ENCODE measurements around the gene MB21D2.
A peak's percentile ranks its signal among the peaks of the same experiment; 100 is the strongest.

Gene MB21D2

DNA sequence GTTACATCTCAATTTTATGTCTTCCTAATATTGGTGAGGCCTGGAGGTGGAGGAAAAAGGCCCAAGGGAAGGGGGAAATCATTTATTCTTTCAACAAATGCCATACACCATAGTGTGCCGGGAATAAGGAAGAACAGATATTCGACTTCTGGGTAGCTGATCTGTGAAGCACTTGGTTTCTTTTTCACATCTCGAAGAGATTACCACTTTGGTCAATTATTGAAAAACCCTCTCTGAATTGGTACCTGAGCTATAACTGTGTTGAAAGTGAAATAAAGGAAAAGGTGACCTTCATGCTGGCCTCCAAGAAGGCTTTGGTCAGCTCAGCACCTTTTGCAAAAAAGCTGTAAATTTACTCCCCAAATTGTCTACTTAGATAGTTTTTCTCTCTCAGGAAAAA, 14.2 kb upstream of the MB21D2 start:
- peaks cover 5% of the 10 kb centered on the region for H3K4me1 Mint-ChIP-seq (ENCODE audit: low read depth)
- no peaks in the 10 kb centered on the region for H3K36me3 Mint-ChIP-seq (ENCODE audit: low read depth)
- no peaks in the 10 kb centered on the region for H3K27me3 Mint-ChIP-seq (ENCODE audit: low read depth)
- H3K4me3 Mint-ChIP-seq, result no peak overlapping the region
- no peaks in the 10 kb centered on the region for H3K9me3 Mint-ChIP-seq
- H3K27ac Mint-ChIP-seq, result no peak overlapping the region
- DNase-seq (ENCODE audit: low spot score), result no peak

DNA sequence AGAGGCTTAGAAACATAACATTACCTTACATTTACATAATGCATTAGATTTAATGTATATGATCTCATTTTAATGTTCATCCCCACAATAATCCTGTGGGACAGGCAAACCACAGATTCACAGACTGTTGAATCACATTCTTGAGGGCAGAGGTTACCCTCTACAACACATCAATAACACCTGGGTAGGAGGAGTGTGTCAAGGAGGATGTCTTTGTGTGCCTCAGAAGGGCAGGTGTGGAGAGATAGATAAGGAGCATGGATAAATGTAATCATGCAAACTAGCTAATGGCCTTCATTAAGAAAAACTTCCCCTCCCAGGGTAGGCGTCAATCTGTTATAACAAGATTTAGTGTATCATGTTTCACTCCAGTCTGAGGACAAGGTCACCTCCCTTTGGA, 12.9 kb upstream of the MB21D2 start:
- Mint-ChIP-seq H3K27ac (no peak overlapping the region), H3K9me3 (no peaks in the 10 kb centered on the region), H3K4me3 (no peak overlapping the region), H3K36me3 (ENCODE audit: low read depth) (no peaks in the 10 kb centered on the region), H3K4me1 (ENCODE audit: low read depth) (peaks cover 5% of the 10 kb centered on the region), H3K27me3 (ENCODE audit: low read depth) (no peaks in the 10 kb centered on the region)
- DNase-seq (ENCODE audit: low spot score), result no peak

DNA sequence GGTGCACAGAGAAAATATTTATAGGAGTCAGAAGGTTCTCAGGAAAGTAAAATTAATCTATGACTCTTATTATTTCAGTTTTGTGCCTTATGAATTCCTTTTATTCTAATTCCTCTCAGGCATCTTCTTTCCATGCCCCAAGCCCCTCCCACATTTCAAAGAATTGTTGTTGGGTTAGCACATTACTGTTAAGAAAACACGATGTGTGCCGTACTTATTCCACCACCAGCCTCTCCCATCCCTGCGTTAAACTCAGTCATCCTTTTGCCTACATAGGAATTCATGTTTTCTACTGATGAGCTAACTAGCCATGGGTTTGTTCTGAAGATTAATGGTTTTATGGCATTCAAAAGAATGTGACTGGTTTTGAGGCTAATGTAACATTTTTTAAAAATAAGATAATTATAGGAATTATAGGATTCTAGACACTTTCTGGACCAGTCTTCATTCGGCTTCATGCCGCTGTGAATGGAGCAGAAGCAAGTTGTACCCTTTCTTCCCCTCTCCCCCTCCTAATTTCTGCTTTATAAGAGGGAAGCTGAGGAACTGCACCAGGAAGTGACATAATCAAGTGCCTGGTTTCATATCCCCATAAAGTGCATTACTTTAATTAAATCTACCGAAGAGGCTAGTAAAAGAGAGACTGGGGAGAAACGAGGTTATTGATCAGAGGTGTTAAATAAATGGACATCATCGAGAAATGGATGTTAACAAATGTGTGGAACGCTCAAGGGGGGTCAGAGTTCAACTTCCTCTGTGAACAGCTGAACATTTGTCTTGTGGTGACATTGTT, 12.3 kb upstream of the MB21D2 start:
- no peak for DNase-seq (ENCODE audit: low spot score)
- H3K4me3 Mint-ChIP-seq, result no peak overlapping the region
- peaks cover under 1% of the 10 kb centered on the region for H3K4me1 Mint-ChIP-seq (ENCODE audit: low read depth)
- H3K27ac Mint-ChIP-seq, result no peak overlapping the region
- no peaks in the 10 kb centered on the region for H3K27me3 Mint-ChIP-seq (ENCODE audit: low read depth)
- H3K36me3 Mint-ChIP-seq (ENCODE audit: low read depth), result no peaks in the 10 kb centered on the region
- H3K9me3 Mint-ChIP-seq, result no peaks in the 10 kb centered on the region

DNA sequence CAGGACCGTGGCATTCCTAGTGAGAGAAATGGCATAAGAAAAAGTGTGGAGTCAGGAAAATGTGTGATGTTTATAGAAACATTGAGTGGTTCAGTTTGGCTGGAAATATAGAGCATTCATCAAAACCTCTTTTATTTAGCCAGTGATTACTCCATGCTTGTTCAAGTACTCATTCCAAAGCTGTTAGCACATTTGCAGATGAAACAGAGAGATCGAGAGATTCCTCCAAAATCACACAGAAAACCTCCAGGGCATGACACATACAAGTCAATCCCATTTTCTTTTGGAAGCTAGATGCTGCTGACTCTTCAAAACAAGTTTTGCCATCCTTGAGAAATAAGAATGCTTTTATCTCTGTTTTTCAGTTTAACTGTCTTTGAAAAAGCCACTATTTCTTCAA, 11.5 kb upstream of the MB21D2 start:
- no peaks in the 10 kb centered on the region for H3K36me3 Mint-ChIP-seq (ENCODE audit: low read depth)
- H3K27ac Mint-ChIP-seq, result no peak overlapping the region
- H3K9me3 Mint-ChIP-seq, result no peaks in the 10 kb centered on the region
- no peak for DNase-seq (ENCODE audit: low spot score)
- H3K27me3 Mint-ChIP-seq (ENCODE audit: low read depth), result no peaks in the 10 kb centered on the region
- H3K4me3 Mint-ChIP-seq, result no peak overlapping the region
- no peaks in the 10 kb centered on the region for H3K4me1 Mint-ChIP-seq (ENCODE audit: low read depth)

DNA sequence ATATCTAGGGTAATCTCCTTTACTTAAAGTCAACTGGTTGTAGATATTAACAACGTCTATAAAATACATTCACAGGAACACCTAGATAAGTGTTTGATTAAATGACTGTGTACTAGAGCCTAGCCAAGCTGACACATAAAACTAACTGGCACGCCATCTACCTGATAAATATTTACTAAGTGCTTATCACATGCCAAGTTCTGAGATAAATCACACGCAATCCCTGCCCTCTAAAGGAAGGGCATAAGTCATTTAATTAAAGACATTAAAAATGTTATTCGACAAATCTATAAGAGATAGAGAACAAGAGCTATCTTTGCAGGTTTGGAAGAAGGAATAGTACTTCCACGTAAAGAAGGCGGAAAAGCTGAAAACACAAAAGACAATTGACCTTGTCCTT, 11.1 kb upstream of the MB21D2 start:
- Mint-ChIP-seq H3K27me3 (ENCODE audit: low read depth) (peaks cover 1% of the 10 kb centered on the region), H3K4me1 (ENCODE audit: low read depth) (no peaks in the 10 kb centered on the region), H3K4me3 (no peak overlapping the region), H3K9me3 (no peaks in the 10 kb centered on the region), H3K36me3 (ENCODE audit: low read depth) (no peaks in the 10 kb centered on the region), H3K27ac (no peak overlapping the region)
- DNase-seq (ENCODE audit: low spot score), result no peak

DNA sequence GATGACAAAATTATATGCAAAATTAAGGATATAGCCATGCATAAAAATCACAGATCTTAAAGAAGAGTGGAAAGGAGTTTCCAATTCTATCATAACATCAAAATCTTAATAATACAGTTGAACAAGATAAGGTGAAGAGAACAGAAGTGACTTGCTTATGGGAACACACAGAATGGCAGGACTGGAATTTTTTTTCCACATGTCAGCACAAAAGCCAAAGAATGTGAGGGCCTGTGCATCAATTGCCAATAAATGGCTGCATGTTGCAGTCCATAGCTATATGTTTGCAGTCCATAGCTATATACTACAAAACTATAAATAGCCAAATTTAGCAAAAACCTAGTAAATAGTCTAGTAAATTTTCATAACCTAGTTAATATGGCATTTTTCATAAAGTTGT, 10.4 kb upstream of the MB21D2 start:
- DNase-seq (ENCODE audit: low spot score), result no peak
- H3K9me3 Mint-ChIP-seq, result no peaks in the 10 kb centered on the region
- H3K4me3 Mint-ChIP-seq, result no peak overlapping the region
- H3K4me1 Mint-ChIP-seq (ENCODE audit: low read depth), result no peaks in the 10 kb centered on the region
- no peak overlapping the region for H3K27ac Mint-ChIP-seq
- H3K27me3 Mint-ChIP-seq (ENCODE audit: low read depth), result peaks cover 2% of the 10 kb centered on the region
- H3K36me3 Mint-ChIP-seq (ENCODE audit: low read depth), result no peaks in the 10 kb centered on the region

DNA sequence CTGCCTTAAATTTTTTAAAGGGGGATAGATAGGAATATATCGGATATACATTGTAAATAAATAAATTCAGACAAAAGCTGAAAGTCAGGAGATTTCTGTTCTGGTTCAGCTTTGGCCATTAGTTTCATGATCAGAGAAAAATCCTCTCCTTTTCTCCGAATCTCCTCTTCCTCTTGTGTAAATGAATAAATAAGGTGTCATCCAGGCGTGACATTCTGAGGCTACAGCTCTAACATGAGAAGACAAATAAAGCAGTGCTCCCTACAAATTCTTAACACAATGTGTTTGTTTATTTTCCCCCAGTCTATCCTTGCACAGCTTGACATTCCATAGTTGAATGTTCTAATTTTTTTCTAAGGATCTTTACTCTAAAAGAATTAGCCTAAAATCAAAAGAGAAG, 9.4 kb upstream of the MB21D2 start:
- no peak overlapping the region for H3K4me3 Mint-ChIP-seq
- H3K36me3 Mint-ChIP-seq (ENCODE audit: low read depth), result no peaks in the 10 kb centered on the region
- no peak for DNase-seq (ENCODE audit: low spot score)
- H3K4me1 Mint-ChIP-seq (ENCODE audit: low read depth), result no peaks in the 10 kb centered on the region
- no peak overlapping the region for H3K27ac Mint-ChIP-seq
- H3K9me3 Mint-ChIP-seq, result no peaks in the 10 kb centered on the region
- H3K27me3 Mint-ChIP-seq (ENCODE audit: low read depth), result peaks cover 2% of the 10 kb centered on the region

DNA sequence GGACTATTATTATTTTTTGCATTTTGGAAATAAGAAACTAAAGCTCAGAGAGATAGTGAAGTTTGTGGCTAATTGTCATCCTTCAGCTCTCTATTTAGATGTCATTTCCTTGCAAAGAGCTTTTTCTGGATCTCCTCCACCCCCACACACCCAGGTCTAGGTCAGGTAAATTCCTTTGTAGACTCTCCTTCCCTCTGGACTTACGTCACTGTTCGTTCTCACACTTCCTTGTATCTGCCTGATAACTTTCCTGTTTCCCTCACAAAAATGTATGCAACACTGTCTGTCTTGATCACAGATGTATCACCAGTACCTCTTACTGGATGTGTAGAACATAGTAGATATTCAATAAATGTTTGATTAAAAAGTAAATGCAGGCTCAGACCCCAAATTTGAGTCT, 6.1 kb upstream of the MB21D2 start:
- Mint-ChIP-seq H3K36me3 (ENCODE audit: low read depth) (no peaks in the 10 kb centered on the region), H3K4me3 (no peak overlapping the region), H3K9me3 (no peaks in the 10 kb centered on the region), H3K27ac (no peak overlapping the region), H3K27me3 (ENCODE audit: low read depth) (peaks cover 26% of the 10 kb centered on the region), H3K4me1 (ENCODE audit: low read depth) (peaks cover 7% of the 10 kb centered on the region)
- no peak for DNase-seq (ENCODE audit: low spot score)

DNA sequence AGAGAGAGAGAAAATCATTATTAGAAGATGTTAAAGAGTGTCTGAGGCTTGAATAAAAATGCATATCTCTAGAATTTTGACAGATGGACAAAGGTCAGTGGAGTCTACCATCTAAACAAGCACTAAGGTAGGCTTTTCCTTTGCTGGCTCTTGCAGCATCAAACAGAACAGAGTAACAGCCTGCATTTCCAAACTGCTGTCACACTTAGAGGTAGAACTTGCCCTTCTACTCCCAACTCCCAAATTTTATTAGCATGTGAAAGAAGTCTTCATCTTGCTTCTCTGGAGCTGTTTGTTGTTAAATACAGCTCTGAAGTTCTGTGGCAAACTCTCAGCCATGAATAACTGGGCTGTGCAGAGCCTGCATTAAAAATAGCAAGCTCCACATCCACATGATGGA, 4.1 kb upstream of the MB21D2 start:
- H3K9me3 Mint-ChIP-seq, result no peaks in the 10 kb centered on the region
- H3K4me1 Mint-ChIP-seq (ENCODE audit: low read depth), result peaks cover 15% of the 10 kb centered on the region
- no peak overlapping the region for H3K27ac Mint-ChIP-seq
- peaks cover 2% of the 10 kb centered on the region for H3K36me3 Mint-ChIP-seq (ENCODE audit: low read depth)
- DNase-seq (ENCODE audit: low spot score), result no peak
- H3K27me3 Mint-ChIP-seq (ENCODE audit: low read depth), result peaks cover 41% of the 10 kb centered on the region
- no peak overlapping the region for H3K4me3 Mint-ChIP-seq

DNA sequence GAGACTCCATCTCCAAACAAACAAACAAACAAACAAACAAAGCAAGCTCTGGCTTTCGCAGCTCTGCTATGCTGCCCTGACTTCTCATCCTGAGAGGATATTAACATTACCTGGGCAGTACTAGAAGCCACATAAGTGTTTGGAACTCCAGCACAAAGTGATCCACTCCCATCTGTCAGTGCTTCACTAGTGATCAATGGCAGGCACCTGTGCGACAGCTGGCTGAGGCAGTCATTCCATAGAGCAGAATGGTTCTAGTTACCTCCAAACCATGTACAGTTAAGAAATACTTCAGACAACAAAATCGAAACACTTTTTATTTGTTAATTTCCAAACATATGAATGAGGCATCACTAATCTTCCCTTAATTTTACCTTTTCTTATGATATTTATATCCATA, 2.8 kb upstream of the MB21D2 start:
- no peak overlapping the region for H3K4me3 Mint-ChIP-seq
- no peak overlapping the region for H3K27ac Mint-ChIP-seq
- H3K36me3 Mint-ChIP-seq (ENCODE audit: low read depth), result peaks cover 2% of the 10 kb centered on the region
- no peak for DNase-seq (ENCODE audit: low spot score)
- no peaks in the 10 kb centered on the region for H3K9me3 Mint-ChIP-seq
- H3K27me3 Mint-ChIP-seq (ENCODE audit: low read depth), result peaks cover 54% of the 10 kb centered on the region
- peaks cover 21% of the 10 kb centered on the region for H3K4me1 Mint-ChIP-seq (ENCODE audit: low read depth)

DNA sequence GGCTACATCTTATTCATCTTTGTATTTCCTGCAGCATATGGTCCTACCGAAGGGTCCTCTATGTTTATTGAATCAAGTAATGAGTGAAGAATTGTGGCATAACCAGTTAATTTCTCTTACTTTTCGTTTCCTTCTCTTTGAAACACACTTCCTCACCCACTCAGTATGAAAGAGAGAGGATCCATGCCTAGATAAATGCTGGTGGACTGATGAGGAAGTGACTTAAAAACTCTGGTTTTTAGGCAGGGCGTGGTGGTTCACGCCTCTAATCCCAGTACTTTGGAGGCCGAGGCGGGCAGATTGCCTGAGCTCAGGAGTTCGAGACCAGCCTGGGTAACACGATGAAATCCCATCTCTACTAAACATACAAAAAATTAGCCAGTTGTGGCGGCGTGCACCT, 2.2 kb upstream of the MB21D2 start:
- no peaks in the 10 kb centered on the region for H3K9me3 Mint-ChIP-seq
- H3K27ac Mint-ChIP-seq, result no peak overlapping the region
- H3K27me3 Mint-ChIP-seq (ENCODE audit: low read depth), result peaks cover 59% of the 10 kb centered on the region
- H3K4me1 Mint-ChIP-seq (ENCODE audit: low read depth), result peaks cover 26% of the 10 kb centered on the region
- H3K4me3 Mint-ChIP-seq, result peak overlapping the region; percentile 19
- peaks cover 2% of the 10 kb centered on the region for H3K36me3 Mint-ChIP-seq (ENCODE audit: low read depth)
- no peak for DNase-seq (ENCODE audit: low spot score)

DNA sequence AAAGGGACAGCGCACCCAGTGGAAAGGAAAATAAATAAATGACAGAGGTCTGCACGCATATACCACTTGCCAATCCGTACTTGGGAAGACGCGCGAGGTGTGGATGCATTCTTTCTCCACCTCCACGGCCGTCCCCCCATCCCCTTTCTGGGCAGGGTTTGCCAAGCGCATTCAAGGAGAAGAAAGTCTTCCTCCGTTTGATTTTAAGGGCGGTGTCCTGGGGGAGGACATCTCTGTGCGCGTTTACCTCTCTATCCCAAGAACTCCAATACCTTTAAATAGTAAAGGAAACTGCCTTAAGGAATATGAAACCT, 576 bp upstream of the MB21D2 start:
- Mint-ChIP-seq H3K36me3 (ENCODE audit: low read depth) (peaks cover 2% of the 10 kb centered on the region), H3K4me1 (ENCODE audit: low read depth) (peaks cover 28% of the 10 kb centered on the region), H3K27ac (peak overlapping the region; percentile 88), H3K9me3 (no peaks in the 10 kb centered on the region), H3K27me3 (ENCODE audit: low read depth) (peaks cover 64% of the 10 kb centered on the region), H3K4me3 (peak overlapping the region; percentile 91)
- no peak for DNase-seq (ENCODE audit: low spot score)

DNA sequence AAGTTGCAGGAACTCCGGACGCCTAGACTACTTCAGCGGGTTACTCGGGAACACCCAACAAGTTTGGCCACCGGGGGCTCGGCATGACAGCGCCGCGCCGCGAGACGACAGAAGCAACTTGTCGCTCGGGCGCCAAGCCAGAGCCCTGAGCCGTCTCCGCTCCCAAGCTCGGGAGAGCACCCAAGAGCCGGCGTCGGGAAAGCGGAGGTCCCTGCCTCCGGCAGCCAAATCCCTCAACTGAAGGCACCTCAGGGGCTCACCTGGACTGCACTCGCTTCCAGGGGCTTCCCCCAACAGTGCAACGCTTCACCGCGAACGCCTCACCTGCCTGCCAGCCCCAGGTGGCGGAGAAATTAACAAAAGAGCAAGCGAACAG, 640 bp downstream of the MB21D2 start:
- Mint-ChIP-seq H3K27me3 (ENCODE audit: low read depth) (peaks cover 64% of the 10 kb centered on the region), H3K4me1 (ENCODE audit: low read depth) (peaks cover 29% of the 10 kb centered on the region), H3K27ac (peak overlapping the region; percentile 79), H3K36me3 (ENCODE audit: low read depth) (peaks cover 2% of the 10 kb centered on the region), H3K9me3 (no peaks in the 10 kb centered on the region), H3K4me3 (peak overlapping the region; percentile 94)
- peak; percentile 35 for DNase-seq (ENCODE audit: low spot score)

DNA sequence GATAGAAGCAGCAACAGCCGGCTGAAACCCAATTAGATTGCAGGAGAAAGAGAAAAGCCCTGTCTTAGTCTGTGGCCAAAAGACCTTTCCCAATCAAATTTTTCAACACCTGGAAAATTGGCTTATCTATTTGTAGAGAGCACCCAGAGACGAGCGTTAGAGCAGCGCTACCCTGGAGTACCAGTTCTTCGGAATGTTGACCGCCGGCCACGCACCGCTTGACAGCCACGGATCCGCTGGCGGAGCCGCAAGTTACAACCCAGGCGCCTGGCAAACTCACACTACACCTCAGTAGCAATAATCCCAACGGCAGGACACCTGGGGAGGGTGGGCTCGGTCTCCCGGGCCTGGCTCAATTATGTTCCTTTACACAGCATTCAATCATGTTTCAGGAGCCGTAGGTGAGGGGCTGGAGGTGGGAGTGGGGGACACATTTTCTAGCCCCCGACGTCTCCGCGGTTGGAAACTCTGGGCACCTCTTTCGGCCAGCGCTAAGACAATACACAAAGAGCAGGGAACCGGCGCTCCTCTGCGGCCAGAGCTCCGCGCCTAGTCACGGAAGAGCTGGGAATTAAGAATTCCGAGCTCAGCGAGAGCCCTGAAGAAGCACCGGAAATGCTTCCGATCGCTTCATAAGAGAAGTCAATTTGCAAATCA, 1.2 kb downstream of the MB21D2 start:
- Mint-ChIP-seq H3K36me3 (ENCODE audit: low read depth) (peaks cover 2% of the 10 kb centered on the region), H3K9me3 (no peaks in the 10 kb centered on the region), H3K4me3 (peak overlapping the region; percentile 94), H3K27me3 (ENCODE audit: low read depth) (peaks cover 61% of the 10 kb centered on the region), H3K4me1 (ENCODE audit: low read depth) (peaks cover 30% of the 10 kb centered on the region), H3K27ac (peak overlapping the region; percentile 79)
- no peak for DNase-seq (ENCODE audit: low spot score)

DNA sequence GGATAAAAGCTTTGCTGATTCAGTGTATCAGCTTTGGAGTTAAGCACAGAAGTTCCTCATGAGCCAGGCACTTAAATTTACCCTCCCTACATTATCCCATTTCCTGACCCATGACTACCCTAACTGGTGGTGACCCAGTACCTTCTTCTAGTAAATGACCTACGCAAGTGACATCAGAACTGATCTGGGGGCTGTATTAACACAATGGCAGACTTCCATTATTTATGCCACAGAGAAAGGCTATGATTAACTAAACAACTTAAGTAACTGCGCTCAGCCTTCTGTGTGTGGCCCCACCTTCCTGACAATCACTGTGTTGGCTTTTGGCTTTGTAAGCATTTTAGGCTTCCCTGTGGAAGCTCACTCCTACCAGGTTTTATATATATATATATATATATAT, 1.9 kb downstream of the MB21D2 start:
- no peaks in the 10 kb centered on the region for H3K9me3 Mint-ChIP-seq
- peaks cover 33% of the 10 kb centered on the region for H3K4me1 Mint-ChIP-seq (ENCODE audit: low read depth)
- DNase-seq (ENCODE audit: low spot score), result no peak
- H3K27ac Mint-ChIP-seq, result no peak overlapping the region
- H3K4me3 Mint-ChIP-seq, result peak overlapping the region; percentile 40
- H3K36me3 Mint-ChIP-seq (ENCODE audit: low read depth), result peaks cover 2% of the 10 kb centered on the region
- H3K27me3 Mint-ChIP-seq (ENCODE audit: low read depth), result peaks cover 59% of the 10 kb centered on the region

Measured in T-helper 2 cell treated with Interferon-gamma antibody and Interleukin-4, amounts not matched to agents 5 μg/mL and 100 μg/mL, for 36 hours (primary cell).